AG09309 (cell line): ENCODE results near the gene PLEKHA6.

Experiments
- DNase-seq: peaks from one replicate; pipeline ENCODE4 v3.0.0-alpha.2; 2010; ENCODE audit warnings: low read depth
- H3K4me3 ChIP-seq: 2 replicates; pipeline ENCODE4 v1.5.1; 2011; ENCODE audit warnings: mild to moderate bottlenecking, low read depth, low read length, moderate library complexity; ENCODE audit not compliant: control insufficient read depth
- TF ChIP-seq, protein P1 (sequence below): IDR thresholded peaks from 2 replicates; pipeline ENCODE4 v1.5.1; 2011; ENCODE audit warnings: mild to moderate bottlenecking, low read depth, low read length, inconsistent platforms; ENCODE audit not compliant: insufficient read depth, control insufficient read depth; ENCODE audit errors: missing control alignments

The PLEKHA6 gene

GRCh38 chr1:204254031-204254661 is 105.6 kb downstream of the PLEKHA6 start:
- no peak overlapping the region for H3K4me3 ChIP-seq
- peak; percentile 68 for DNase-seq

DNA sequence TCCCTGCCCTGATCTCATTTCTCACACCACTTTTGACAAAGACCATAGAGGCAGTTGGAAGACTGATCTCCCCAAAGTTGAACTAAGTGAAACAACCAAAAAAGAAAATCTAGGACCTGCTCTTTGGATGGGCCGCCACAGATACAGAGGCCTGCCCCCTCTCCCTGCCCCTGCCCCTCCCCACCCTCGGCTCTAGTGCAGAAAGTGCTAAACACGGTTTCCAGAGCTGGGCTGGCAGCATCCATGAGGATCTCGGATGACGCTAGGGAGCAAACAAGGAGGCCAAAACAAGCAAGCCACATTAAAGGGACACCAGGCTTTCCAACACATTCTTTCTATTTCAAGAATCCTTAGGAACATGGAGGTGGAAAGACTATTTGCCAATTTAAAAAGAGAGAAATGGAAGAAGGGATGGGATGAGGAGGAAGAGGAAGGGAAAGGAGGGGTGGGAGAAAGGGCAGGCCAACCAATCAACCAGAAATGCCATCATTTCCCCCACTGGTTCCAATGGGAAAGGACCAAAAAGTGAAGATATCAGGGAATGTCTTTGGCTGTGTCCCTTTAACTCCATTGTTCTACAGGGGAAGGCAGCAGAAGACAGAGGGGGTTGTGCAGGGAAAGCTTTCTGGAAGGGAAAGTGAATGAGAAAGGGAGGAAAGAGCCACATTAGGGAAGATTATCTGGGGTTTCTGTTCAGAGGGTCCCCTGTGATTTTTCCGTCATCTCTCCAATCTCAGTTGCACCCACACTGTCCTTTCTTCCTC is 107.6 kb downstream of the PLEKHA6 start:
- no peak for DNase-seq
- H3K4me3 ChIP-seq = no peak overlapping the region
- TF ChIP-seq, protein P1, sequence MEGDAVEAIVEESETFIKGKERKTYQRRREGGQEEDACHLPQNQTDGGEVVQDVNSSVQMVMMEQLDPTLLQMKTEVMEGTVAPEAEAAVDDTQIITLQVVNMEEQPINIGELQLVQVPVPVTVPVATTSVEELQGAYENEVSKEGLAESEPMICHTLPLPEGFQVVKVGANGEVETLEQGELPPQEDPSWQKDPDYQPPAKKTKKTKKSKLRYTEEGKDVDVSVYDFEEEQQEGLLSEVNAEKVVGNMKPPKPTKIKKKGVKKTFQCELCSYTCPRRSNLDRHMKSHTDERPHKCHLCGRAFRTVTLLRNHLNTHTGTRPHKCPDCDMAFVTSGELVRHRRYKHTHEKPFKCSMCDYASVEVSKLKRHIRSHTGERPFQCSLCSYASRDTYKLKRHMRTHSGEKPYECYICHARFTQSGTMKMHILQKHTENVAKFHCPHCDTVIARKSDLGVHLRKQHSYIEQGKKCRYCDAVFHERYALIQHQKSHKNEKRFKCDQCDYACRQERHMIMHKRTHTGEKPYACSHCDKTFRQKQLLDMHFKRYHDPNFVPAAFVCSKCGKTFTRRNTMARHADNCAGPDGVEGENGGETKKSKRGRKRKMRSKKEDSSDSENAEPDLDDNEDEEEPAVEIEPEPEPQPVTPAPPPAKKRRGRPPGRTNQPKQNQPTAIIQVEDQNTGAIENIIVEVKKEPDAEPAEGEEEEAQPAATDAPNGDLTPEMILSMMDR = no peak

More at GRCh38 chr1:204254031-204254661, 105.6 kb downstream of the PLEKHA6 start:
- TF ChIP-seq, protein P1 = no peak

DNA sequence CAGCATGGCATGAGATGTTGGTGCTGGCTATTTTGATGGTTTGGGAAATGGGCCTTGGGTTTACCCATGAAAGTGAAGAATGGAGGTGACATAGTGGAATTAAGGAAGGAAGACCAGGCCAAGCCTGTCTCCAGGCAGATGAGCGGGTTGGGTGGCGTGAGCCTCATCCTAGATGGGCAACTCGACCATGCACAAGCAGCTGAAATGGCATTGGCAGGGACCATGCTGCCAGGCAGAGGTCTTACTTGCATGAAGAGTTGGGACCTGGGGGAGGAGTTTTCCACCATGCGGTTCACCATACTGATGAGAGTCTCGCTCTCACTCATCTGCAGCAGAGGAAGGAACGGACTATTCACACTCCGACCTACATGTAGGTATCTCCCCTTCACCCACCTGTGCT is 108.4 kb downstream of the PLEKHA6 start:
- TF ChIP-seq, protein P1 = no peak
- H3K4me3 ChIP-seq = no peak overlapping the region

DNA sequence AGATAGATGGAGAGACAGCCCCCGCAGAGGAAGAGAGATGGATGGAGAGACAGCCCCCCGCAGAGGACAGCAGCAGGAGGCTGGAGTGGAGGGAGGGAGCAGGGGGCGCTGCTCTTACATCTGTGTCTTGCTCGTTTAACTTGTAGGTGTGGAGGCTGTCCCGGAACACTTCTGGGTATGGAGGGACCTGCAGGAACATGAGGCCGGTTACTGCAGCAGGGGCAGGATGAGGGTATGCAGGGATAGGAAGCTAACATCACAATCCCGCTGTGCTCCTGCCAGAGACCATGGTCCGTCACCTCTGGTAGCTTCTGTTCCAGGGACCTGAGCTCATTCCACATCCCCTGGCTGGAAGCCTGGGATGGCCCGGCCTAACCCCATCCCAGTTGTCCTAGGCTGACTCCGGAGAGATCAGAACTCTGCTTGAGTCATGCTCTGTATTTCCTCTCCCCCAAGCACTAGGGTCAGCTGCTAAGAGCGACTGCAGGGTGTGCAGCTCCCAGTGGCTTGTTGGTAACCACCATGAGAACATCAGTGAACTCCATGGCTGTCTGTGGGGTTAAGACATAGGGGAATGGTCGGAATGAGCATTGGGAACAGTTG is 109.2 kb downstream of the PLEKHA6 start:
- H3K4me3 ChIP-seq = no peak overlapping the region
- no peak for DNase-seq
- TF ChIP-seq, protein P1 = no peak

More for the DNA sequence above, 108.4 kb downstream of the PLEKHA6 start:
- no peak for DNase-seq

DNA sequence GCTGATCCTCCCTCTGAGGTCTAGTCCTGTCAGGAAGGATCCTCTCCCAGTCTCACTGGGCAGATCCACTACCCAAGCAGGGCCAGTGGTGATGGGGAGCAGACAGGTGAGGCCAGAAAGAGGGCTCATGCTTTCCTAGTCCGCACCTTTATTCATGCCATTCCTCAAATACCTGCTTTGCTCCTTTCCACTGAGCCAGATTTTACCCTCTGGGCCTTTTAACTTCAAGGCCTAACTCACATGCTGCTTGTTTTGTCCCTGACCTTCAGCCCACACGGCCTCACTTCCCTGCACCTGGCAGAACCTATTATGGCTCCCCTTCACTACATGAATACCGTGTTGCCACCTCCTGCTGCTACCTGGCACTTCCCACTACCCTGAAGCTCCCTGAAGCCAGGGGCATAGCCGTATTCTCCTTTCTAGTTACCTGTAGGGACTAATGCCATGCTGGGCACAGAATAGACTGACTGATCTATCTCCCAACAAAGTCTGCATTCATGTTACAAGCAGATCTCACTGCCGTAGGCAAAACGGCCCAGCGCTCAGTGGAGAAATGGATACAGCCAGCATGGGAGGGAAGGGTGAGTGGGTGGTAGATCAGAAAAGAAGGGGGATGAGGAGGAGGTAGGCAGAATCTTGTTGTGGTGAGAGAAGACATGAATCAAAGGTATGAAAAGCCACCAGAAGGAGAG is 109.8 kb downstream of the PLEKHA6 start:
- no peak overlapping the region for H3K4me3 ChIP-seq
- TF ChIP-seq, protein P1 = no peak
- no peak for DNase-seq

DNA sequence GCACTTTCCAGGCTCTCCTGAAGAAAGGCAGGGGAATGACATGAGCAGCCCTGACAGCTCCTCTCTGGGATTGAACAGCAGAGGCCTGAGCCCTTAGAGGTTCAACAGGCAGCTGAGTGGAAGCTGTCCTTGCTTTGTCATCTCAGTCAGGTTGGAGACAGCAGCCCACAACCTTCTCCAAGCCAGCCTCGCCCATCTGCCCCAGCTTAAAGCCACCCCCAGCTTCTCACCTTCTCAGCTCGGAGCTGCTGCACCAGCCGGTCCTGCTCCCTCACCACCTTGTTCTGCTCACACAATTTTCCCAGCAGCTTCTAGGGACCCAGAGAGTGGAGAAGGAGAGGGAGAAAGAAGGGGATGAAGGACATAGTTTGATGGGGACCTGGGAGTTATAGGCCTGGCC is 110.8 kb downstream of the PLEKHA6 start:
- TF ChIP-seq, protein P1 = no peak
- no peak for DNase-seq

More for the DNA sequence above, 110.8 kb downstream of the PLEKHA6 start:
- H3K4me3 ChIP-seq = no peak overlapping the region
